WTC11 (cell line): ENCODE results near the gene UNCX. TPM values are rescaled to one million over a fixed set of nuclear protein-coding genes. Genes with fewer than 3 reads are reported as not detected.

Source experiments
- ATAC-seq: fragments of 200-7000 bp; cut with Tn5 transposase; 2 replicates; pipeline ENCODE4 v1.10.0; 2021; ENCODE audit warnings: mild to moderate bottlenecking, moderate library complexity
- CTCF ChIA-PET: fragments of 300-600 bp; sonication (Branson Sonifier 250); formaldehyde crosslinking; loops from one replicate; lab custom pipeline; 2021; ENCODE audit warnings: antibody characterized with exemption; lab: Charles Lee
- POLR2A ChIA-PET: fragments of 350-600 bp; sonication (Branson Sonifier 250); formaldehyde crosslinking; loops from one replicate; lab custom pipeline; 2021; ENCODE audit warnings: antibody characterized with exemption; lab: Charles Lee
- DNase-seq: peaks from one replicate; pipeline ENCODE4 v3.0.0; 2021; ENCODE audit warnings: low spot score
- H3K27ac Mint-ChIP-seq: 2 replicates; pipeline ENCODE4 v1.8.0; 2021; ENCODE audit warnings: mixed read lengths
- H3K27me3 Mint-ChIP-seq: 2 replicates; pipeline ENCODE4 v1.8.0; 2021; ENCODE audit warnings: low read depth, mild to moderate bottlenecking, moderate library complexity, mixed read lengths
- H3K36me3 Mint-ChIP-seq: 2 replicates; pipeline ENCODE4 v1.8.0; 2021; ENCODE audit warnings: mixed read lengths
- H3K4me1 Mint-ChIP-seq: 2 replicates; pipeline ENCODE4 v1.8.0; 2022; ENCODE audit warnings: mixed read lengths
- H3K4me3 Mint-ChIP-seq: 2 replicates; pipeline ENCODE4 v1.8.0; 2021; ENCODE audit warnings: mild to moderate bottlenecking, moderate library complexity, mixed read lengths
- H3K9me3 Mint-ChIP-seq: 2 replicates; pipeline ENCODE4 v1.8.0; 2021; ENCODE audit warnings: mixed read lengths
- AR ChIP-seq: fragments of 250-450 bp; sonication (Bioruptor Pico); IDR thresholded peaks from 2 replicates; pipeline ENCODE4 v1.9.0; 2021; ENCODE audit warnings: mild to moderate bottlenecking
- ARID4B ChIP-seq: sonication (generic); formaldehyde crosslinking; IDR thresholded peaks from 2 replicates; pipeline ENCODE4 v1.8.0; 2023; ENCODE audit warnings: missing genetic modification reagents, mild to moderate bottlenecking, borderline replicate concordance
- ATF3 ChIP-seq: sonication (generic); formaldehyde crosslinking; conservative IDR thresholded peaks from 2 replicates; pipeline ENCODE4 v1.8.1; 2022; ENCODE audit warnings: mild to moderate bottlenecking, missing genetic modification reagents
- CBFB ChIP-seq: sonication (generic); formaldehyde crosslinking; IDR thresholded peaks from 2 replicates; pipeline ENCODE4 v1.8.1; 2022; ENCODE audit warnings: mild to moderate bottlenecking, low read depth, missing genetic modification reagents
- CDX4 ChIP-seq: fragments of 250-450 bp; sonication (Bioruptor Pico); IDR thresholded peaks from 2 replicates; pipeline ENCODE4 v1.9.0; 2021; ENCODE audit warnings: moderate library complexity, mild to moderate bottlenecking, inconsistent platforms, borderline replicate concordance
- CREM ChIP-seq: sonication (generic); formaldehyde crosslinking; IDR thresholded peaks from 2 replicates; pipeline ENCODE4 v1.8.1; 2022; ENCODE audit warnings: mild to moderate bottlenecking, missing genetic modification reagents, moderate library complexity
- ESRRA ChIP-seq: sonication (generic); formaldehyde crosslinking; IDR thresholded peaks from 2 replicates; pipeline ENCODE4 v1.8.1; 2022; ENCODE audit warnings: mild to moderate bottlenecking, missing genetic modification reagents, borderline replicate concordance
- FOXK1 ChIP-seq: sonication (generic); formaldehyde crosslinking; IDR thresholded peaks from 2 replicates; pipeline ENCODE4 v1.8.0; 2022; ENCODE audit warnings: mild to moderate bottlenecking, moderate library complexity, missing genetic modification reagents
- GRHL2 ChIP-seq: fragments of 250-450 bp; sonication (Bioruptor Pico); IDR thresholded peaks from 2 replicates; pipeline ENCODE4 v1.8.0; 2022; ENCODE audit warnings: mild to moderate bottlenecking, moderate library complexity; ENCODE audit not compliant: insufficient replicate concordance, severe bottlenecking
- MXD4 ChIP-seq: fragments of 250-450 bp; sonication (Bioruptor Pico); IDR thresholded peaks from 2 replicates; pipeline ENCODE4 v1.8.0; 2021; ENCODE audit warnings: mild to moderate bottlenecking, moderate library complexity, borderline replicate concordance
- NFYB ChIP-seq: sonication (generic); formaldehyde crosslinking; conservative IDR thresholded peaks from 2 replicates; pipeline ENCODE4 v1.8.0; 2022; ENCODE audit warnings: low read depth, missing genetic modification reagents
- NR3C1 ChIP-seq: sonication (generic); formaldehyde crosslinking; conservative IDR thresholded peaks from 2 replicates; pipeline ENCODE4 v1.8.1; 2023; ENCODE audit warnings: low read depth, mild to moderate bottlenecking, missing genetic modification reagents
- ZNF232 ChIP-seq: sonication (generic); formaldehyde crosslinking; IDR thresholded peaks from 2 replicates; pipeline ENCODE4 v1.8.0; 2022; ENCODE audit warnings: mild to moderate bottlenecking, missing genetic modification reagents
- ZNF396 ChIP-seq: fragments of 250-450 bp; sonication (Bioruptor Pico); IDR thresholded peaks from 2 replicates; pipeline ENCODE4 v1.8.0; 2021; ENCODE audit warnings: mild to moderate bottlenecking, moderate library complexity, borderline replicate concordance
- ZNF671 ChIP-seq: fragments of 250-450 bp; sonication (Bioruptor Pico); IDR thresholded peaks from 2 replicates; pipeline ENCODE4 v1.8.0; 2021; ENCODE audit warnings: mild to moderate bottlenecking
- total RNA-seq: library from RNA; stranded (reverse); gene quantifications from 3 replicates; pipeline ENCODE4 v1.2.3, GENCODE V29; 2021
- TF ChIP-seq, protein P1 (sequence below): sonication (generic); formaldehyde crosslinking; IDR thresholded peaks from 2 replicates; pipeline ENCODE4 v1.8.0; 2022; ENCODE audit warnings: mild to moderate bottlenecking, missing genetic modification reagents

UNCX gene
- total RNA-seq, 1 experiment from 2014 or later: not detected

DNA sequence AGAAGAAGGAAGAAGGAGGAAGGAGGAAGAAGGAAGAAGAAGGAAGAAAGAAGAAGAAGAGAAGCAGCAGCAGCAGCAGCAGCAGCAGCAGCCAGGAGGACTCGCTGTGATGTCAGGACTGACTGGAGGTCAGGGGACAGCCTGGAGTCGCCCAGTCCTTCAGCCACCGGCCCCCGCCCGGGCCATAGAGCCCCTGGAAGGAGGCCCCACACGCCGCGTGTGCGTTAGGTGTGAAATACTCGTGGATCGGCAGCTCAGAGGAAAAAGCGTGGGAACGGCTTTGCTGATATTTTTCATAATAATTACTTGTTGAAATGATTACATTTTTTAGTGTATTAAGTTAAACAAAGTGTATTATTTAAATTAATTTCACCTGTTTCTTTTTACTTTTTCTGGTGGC lies 48.4 kb downstream of the UNCX start (continued):
- no peak for TF ChIP-seq CDX4 (CRISPR knock-in tag)

- Mint-ChIP-seq H3K36me3 (no peaks in the 10 kb centered on the region), H3K27ac (no peak overlapping the region), H3K4me3 (no peak overlapping the region), H3K4me1 (no peaks in the 10 kb centered on the region), H3K27me3 (no peaks in the 10 kb centered on the region), H3K9me3 (peaks cover 9% of the 10 kb centered on the region)
- CTCF ChIA-PET: no interaction called here
- no peak for TF ChIP-seq MXD4
- TF ChIP-seq NFYB: no peak
- no peak for TF ChIP-seq ARID4B (CRISPR knock-in tag)
- TF ChIP-seq ZNF232 (CRISPR knock-in tag): no peak
- no peak for TF ChIP-seq ATF3 (CRISPR knock-in tag)
- TF ChIP-seq ZNF671: no peak
- TF ChIP-seq CREM (CRISPR knock-in tag): no peak
- TF ChIP-seq, protein P1, sequence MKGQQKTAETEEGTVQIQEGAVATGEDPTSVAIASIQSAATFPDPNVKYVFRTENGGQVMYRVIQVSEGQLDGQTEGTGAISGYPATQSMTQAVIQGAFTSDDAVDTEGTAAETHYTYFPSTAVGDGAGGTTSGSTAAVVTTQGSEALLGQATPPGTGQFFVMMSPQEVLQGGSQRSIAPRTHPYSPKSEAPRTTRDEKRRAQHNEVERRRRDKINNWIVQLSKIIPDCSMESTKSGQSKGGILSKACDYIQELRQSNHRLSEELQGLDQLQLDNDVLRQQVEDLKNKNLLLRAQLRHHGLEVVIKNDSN: no peak
- TF ChIP-seq CBFB: no peak
- TF ChIP-seq NR3C1: no peak
- TF ChIP-seq ESRRA (CRISPR knock-in tag): no peak
- ATAC-seq (no peak), DNase-seq (no peak)
- POLR2A ChIA-PET: no interaction called here
Measured at GRCh38 chr7:1282679-1283078, 50.0 kb downstream of the UNCX start.

DNA sequence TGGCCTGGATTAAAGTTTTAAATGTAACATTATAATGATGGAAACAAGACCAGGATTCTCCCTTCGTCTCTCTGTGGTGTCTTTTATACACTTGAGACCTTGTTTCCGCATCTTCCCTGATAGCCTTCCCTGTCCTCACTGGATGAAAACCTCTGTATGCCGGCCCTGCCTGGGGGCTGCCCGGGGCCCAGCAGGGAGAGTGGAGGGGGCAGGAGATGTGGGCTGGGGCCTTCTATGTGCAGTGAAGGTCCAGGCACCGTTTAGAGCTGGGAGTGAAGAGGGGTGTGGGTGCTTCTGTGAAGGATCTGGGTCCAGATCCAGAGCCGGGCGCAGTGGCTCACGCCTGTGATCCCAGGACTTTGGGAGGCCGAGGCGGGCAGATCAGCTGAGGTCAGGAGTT lies 50.7 kb downstream of the UNCX start:
- Mint-ChIP-seq H3K4me3 (no peak overlapping the region), H3K36me3 (no peaks in the 10 kb centered on the region), H3K4me1 (no peaks in the 10 kb centered on the region), H3K27me3 (peaks cover 5% of the 10 kb centered on the region; the same call in 1 of the 2 replicates), H3K9me3 (peaks cover 5% of the 10 kb centered on the region; the same call in 1 of the 2 replicates)
- CTCF ChIA-PET: interaction anchor here (0.5 kb wide), 1 partner anchor 301 kb away, joined by 3 read pairs; no protein-coding TSS in a partner anchor
- POLR2A ChIA-PET: no interaction called here
- no peak for DNase-seq
- no peak for ATAC-seq
- TF ChIP-seq AR (CRISPR knock-in tag): no peak
- no peak for TF ChIP-seq FOXK1 (CRISPR knock-in tag)
- no peak for TF ChIP-seq GRHL2
- TF ChIP-seq ZNF396 (CRISPR knock-in tag): no peak
- TF ChIP-seq, all 79 proteins: peak for 0
- H3K27ac Mint-ChIP-seq: no peak overlapping the region
